H1 (cell line): ENCODE results near the gene AGPAT3. TPM values are rescaled to one million over a fixed set of nuclear protein-coding genes. Genes with fewer than 3 reads are reported as not detected.
"Not testable (repeated sequence)": the region's sequence is repeated elsewhere in the genome, so short reads cannot be mapped to it uniquely, and the experiment has no call there.

ENCODE experiments used
- CTCF ChIA-PET: fragments of 300-600 bp; sonication (Branson Sonifier 250); formaldehyde crosslinking; loops from one replicate; lab custom pipeline; 2021; ENCODE audit not compliant: partially characterized antibody; lab: Charles Lee
- POLR2A ChIA-PET: fragments of 300-600 bp; sonication (Branson Sonifier 250); formaldehyde crosslinking; loops from one replicate; lab custom pipeline; 2021; ENCODE audit warnings: inconsistent platforms; ENCODE audit not compliant: partially characterized antibody; lab: Charles Lee
- DNase-seq, 2 experiments: peaks; one replicate each; pipeline versions ENCODE4 v3.0.0 to v3.0.0-alpha.2; 2010 to 2022; ENCODE audit warnings: low spot score in 2 of 2, low read depth in 1 of 2, mixed read lengths in 1 of 2
- FAIRE-seq: peaks from 2 replicates; lab custom pipeline; 2011; peaks lifted over from hg19 to GRCh38; lab: Jason Lieb, UNC
- H2AFZ ChIP-seq: 2 replicates; pipeline ENCODE4 v1.8.1; 2012; ENCODE audit warnings: low read length, inconsistent platforms
- H2AK5ac ChIP-seq: 2 replicates; pipeline ENCODE4 v1.6.1; 2013; ENCODE audit warnings: low read depth, low read length
- H2BK120ac ChIP-seq: replicated peaks from 2 replicates; pipeline ENCODE3; 2013; ENCODE audit warnings: low read depth, low read length, inconsistent platforms
- H2BK12ac ChIP-seq: 2 replicates; pipeline ENCODE4 v1.6.1; 2013; ENCODE audit warnings: low read depth, low read length
- H2BK15ac ChIP-seq: 2 replicates; pipeline ENCODE4 v1.6.1; 2013; ENCODE audit warnings: low read length
- H2BK20ac ChIP-seq: 2 replicates; pipeline ENCODE4 v1.6.1; 2013; ENCODE audit warnings: low read length
- H2BK5ac ChIP-seq: 2 replicates; pipeline ENCODE4 v1.6.1; 2013; ENCODE audit warnings: low read depth, low read length
- H3K14ac ChIP-seq: 2 replicates; pipeline ENCODE4 v1.6.1; 2013; ENCODE audit warnings: inconsistent platforms; ENCODE audit not compliant: insufficient read length
- H3K18ac ChIP-seq: 2 replicates; pipeline ENCODE4 v1.6.1; 2013; ENCODE audit warnings: low read length; ENCODE audit errors: extremely low read depth
- H3K23ac ChIP-seq: 2 replicates; pipeline ENCODE4 v1.6.1; 2013; ENCODE audit warnings: inconsistent platforms; ENCODE audit not compliant: insufficient read length
- H3K23me2 ChIP-seq: 2 replicates; pipeline ENCODE4 v1.6.1; 2013; ENCODE audit warnings: low read depth, low read length
- H3K27ac ChIP-seq: 2 replicates; pipeline ENCODE4 v1.6.1; 2011; ENCODE audit warnings: low read depth, low read length, inconsistent platforms
- H3K27me3 ChIP-seq, 4 experiments: replicated peaks in 1 of 4; 1 replicate in 1 of 4; 2 replicates in 3 of 4; pipeline versions ENCODE4 v1.6.1 to v1.8.1; 2011 to 2013; ENCODE audit warnings: low read length in 3 of 4, mild to moderate bottlenecking in 3 of 4, inconsistent platforms in 2 of 4, mixed read lengths in 2 of 4, moderate library complexity in 1 of 4; ENCODE audit not compliant: control insufficient read depth in 3 of 4, insufficient read depth in 3 of 4; ENCODE audit errors: extremely low read depth in 1 of 4
- H3K36me3 ChIP-seq, 4 experiments: 2 replicates each; pipeline versions ENCODE4 v1.6.1 to v1.8.1; 2011 to 2013; ENCODE audit warnings: mild to moderate bottlenecking in 4 of 4, low read length in 3 of 4, moderate library complexity in 2 of 4, control low read depth in 1 of 4, inconsistent platforms in 1 of 4; ENCODE audit not compliant: insufficient read depth in 4 of 4, control insufficient read depth in 2 of 4
- H3K4ac ChIP-seq: replicated peaks from 2 replicates; pipeline ENCODE3; 2013; ENCODE audit warnings: low read length, low read depth, mixed read lengths, inconsistent platforms; ENCODE audit not compliant: insufficient read length
- H3K4me1 ChIP-seq, 4 experiments: replicated peaks in 1 of 4; 1 replicate in 1 of 4; 2 replicates in 3 of 4; pipeline versions ENCODE4 v1.6.1 to v1.8.1; 2011 to 2013; ENCODE audit warnings: low read length in 3 of 4, inconsistent platforms in 2 of 4, mixed read lengths in 1 of 4; ENCODE audit not compliant: insufficient read depth in 4 of 4, control insufficient read depth in 3 of 4
- H3K4me2 ChIP-seq, 2 experiments: 2 replicates each; pipeline versions ENCODE4 v1.6.1 to v1.8.1; 2011 to 2013; ENCODE audit warnings: low read depth in 2 of 2, low read length in 2 of 2, control low read depth in 1 of 2, inconsistent platforms in 1 of 2, mild to moderate bottlenecking in 1 of 2; ENCODE audit not compliant: insufficient read depth in 1 of 2
- H3K4me3 ChIP-seq, 4 experiments: fragments of 200-600, 300-600 bp in 1 of 4; sonication (generic), shearing (Covaris generic), sonication (Bioruptor Twin) in 1 of 4; 2 replicates each; pipeline versions ENCODE4 v1.5.1 to v1.8.1; 2011 to 2016; ENCODE audit warnings: low read length in 4 of 4, low read depth in 3 of 4, control low read depth in 2 of 4, inconsistent platforms in 2 of 4, mild to moderate bottlenecking in 2 of 4, mixed read lengths in 1 of 4, moderate library complexity in 1 of 4; ENCODE audit not compliant: insufficient read depth in 2 of 4; ENCODE audit errors: extremely low read depth in 1 of 4
- H3K56ac ChIP-seq: replicated peaks from 2 replicates; pipeline ENCODE3; 2013; ENCODE audit warnings: low read depth, mild to moderate bottlenecking, mixed read lengths, low read length, inconsistent platforms; ENCODE audit not compliant: insufficient read length
- H3K79me1 ChIP-seq: 2 replicates; pipeline ENCODE4 v1.6.1; 2013; ENCODE audit warnings: low read depth, low read length, control low read depth
- H3K79me2 ChIP-seq, 2 experiments: 2 replicates each; pipeline versions ENCODE4 v1.6.1 to v1.8.1; 2012 to 2013; ENCODE audit warnings: low read length in 2 of 2, mild to moderate bottlenecking in 2 of 2, inconsistent platforms in 1 of 2; ENCODE audit not compliant: insufficient read depth in 2 of 2, control insufficient read depth in 1 of 2
- H3K9ac ChIP-seq, 4 experiments: replicated peaks in 1 of 4; 1 replicate in 1 of 4; 2 replicates in 3 of 4; pipeline versions ENCODE4 v1.6.1 to v1.8.1; 2011 to 2013; ENCODE audit warnings: low read depth in 3 of 4, low read length in 3 of 4, control low read depth in 2 of 4, mild to moderate bottlenecking in 2 of 4, moderate library complexity in 2 of 4, inconsistent platforms in 1 of 4; ENCODE audit errors: extremely low read depth in 1 of 4
- H3K9me3 ChIP-seq, 2 experiments: 2 replicates each; pipeline versions ENCODE4 v1.6.1 to v1.8.1; 2012 to 2013; ENCODE audit warnings: mild to moderate bottlenecking in 2 of 2, moderate library complexity in 2 of 2, control low read depth in 1 of 2, inconsistent platforms in 1 of 2, low read depth in 1 of 2, low read length in 1 of 2, mixed read lengths in 1 of 2; ENCODE audit not compliant: insufficient read depth in 2 of 2
- H4K20me1 ChIP-seq, 2 experiments: replicated peaks in 1 of 2; 2 replicates each; pipeline versions ENCODE3 to v1.8.1; 2011 to 2013; ENCODE audit warnings: inconsistent platforms in 2 of 2, low read length in 2 of 2, mild to moderate bottlenecking in 1 of 2; ENCODE audit not compliant: insufficient read depth in 2 of 2, control insufficient read depth in 1 of 2
- H4K5ac ChIP-seq: 2 replicates; pipeline ENCODE4 v1.6.1; 2013; ENCODE audit warnings: low read length, low read depth, mixed read lengths, inconsistent platforms; ENCODE audit not compliant: insufficient read length
- H4K8ac ChIP-seq: 2 replicates; pipeline ENCODE4 v1.8.0; 2013; ENCODE audit warnings: mild to moderate bottlenecking, moderate library complexity, low read length, inconsistent platforms; ENCODE audit not compliant: insufficient read depth; ENCODE audit errors: extremely low read depth
- H4K91ac ChIP-seq: replicated peaks from 2 replicates; pipeline ENCODE3; 2013; ENCODE audit warnings: low read length, mixed read lengths, inconsistent platforms; ENCODE audit not compliant: insufficient read length
- NANOG ChIP-seq: IDR thresholded peaks from 2 replicates; pipeline ENCODE4 v1.6.1; 2011; ENCODE audit warnings: low read length, low read depth, mild to moderate bottlenecking, inconsistent platforms; ENCODE audit not compliant: insufficient read depth, poor library complexity, severe bottlenecking
- WGBS, 2 experiments: shearing (Covaris generic) in 1 of 2; methylation state at CpG; one replicate each; pipeline versions ENCODE4 v1.1.6 to v1.1.7; 2013 to 2015; ENCODE audit warnings: low lambda C conversion rate in 2 of 2, mixed read lengths in 2 of 2, inconsistent platforms in 1 of 2, low coverage in 1 of 2, missing lambda C conversion rate in 1 of 2; ENCODE audit not compliant: insufficient replicate concordance in 2 of 2, insufficient coverage in 1 of 2, insufficient read length in 1 of 2; ENCODE audit errors: extremely low coverage in 1 of 2, missing lambda C conversion rate in 1 of 2; 5-methylcytosine and 5-hydroxymethylcytosine counted together
- polyA plus RNA-seq, 7 experiments: library from polyadenylated mRNA; depleted of rRNA in 3 of 7; stranded (reverse) in 5 of 7; unstranded in 2 of 7; fragments of >200 nt in 5 of 7; fragments of 200-250 nt in 2 of 7; gene quantifications; 1 replicate in 5 of 7; 2 replicates in 1 of 7; 4 replicates in 1 of 7; pipeline versions ENCODE4 v1.2.1 to v1.2.3, GENCODE V29; 2011 to 2013; ENCODE audit warnings: missing spikeins in 2 of 7, mixed read lengths in 2 of 7
- total RNA-seq: library from RNA; stranded (reverse); fragmentation: NEBNext Ultra II Directional; extraction: Animal tissue kit (Norgen Biotek cat#: 25700); gene quantifications from 2 replicates; pipeline ENCODE4 v1.2.1, GENCODE V29; 2021

AGPAT3 gene
- total and polyA plus RNA-seq, 2 of the 8 experiments (the other 6 are each of a cell fraction or from before 2014, with no cell fraction given), result 5.8 to 7.3 TPM

GRCh38 chr21:43895196-43895595 is 30.2 kb downstream of the AGPAT3 start (continued):
- TF ChIP-seq NANOG, result no peak

GRCh38 chr21:43896696-43897299 is 31.8 kb downstream of the AGPAT3 start:
- H3K4me2 ChIP-seq, H2AK5ac ChIP-seq, H3K4ac ChIP-seq, H3K27me3 ChIP-seq, H4K91ac ChIP-seq, H4K8ac ChIP-seq, POLR2A ChIA-PET, DNase-seq, FAIRE-seq, H3K4me3 ChIP-seq, H2AFZ ChIP-seq, H3K9ac ChIP-seq, H3K79me2 ChIP-seq, H3K36me3 ChIP-seq, H3K23me2 ChIP-seq, H4K5ac ChIP-seq, H2BK20ac ChIP-seq, H2BK5ac ChIP-seq, H3K79me1 ChIP-seq, H3K23ac ChIP-seq, H3K14ac ChIP-seq, H3K27ac ChIP-seq, H4K20me1 ChIP-seq, H3K4me1 ChIP-seq, H2BK15ac ChIP-seq, H2BK120ac ChIP-seq, H2BK12ac ChIP-seq, H3K56ac ChIP-seq, H3K18ac ChIP-seq: not testable (repeated sequence)
- WGBS, 2 experiments, result 88% methylated on average over 4 of the region's 8 CpGs; no CpG with 5 or more reads in 1 of the 2 experiments
- H3K9me3 ChIP-seq, result peaks cover 3 to 12% of the 10 kb centered on the region in 2 experiments; a peak in 1 of 4 replicates
- CTCF ChIA-PET, result interaction anchor here (0.7 to 1.0 kb wide), 2 partner anchors 43 to 107 kb away, joined by 3 to 4 read pairs; partner anchors contain the start of gene RRP1
